Right lobe of liver (tissue), 6 donors: ENCODE results near the gene DLGAP3. TPM values are rescaled to one million over a fixed set of nuclear protein-coding genes. Genes with fewer than 3 reads are reported as not detected.

Source experiments
- ATAC-seq, 4 donors: fragments of 200-7000 bp; cut with Tn5 transposase; one replicate each; pipeline ENCODE4 v1.9.1; 2020; ENCODE audit warnings: mild to moderate bottlenecking in 4 of 4, moderate library complexity in 4 of 4
- DNase-seq, 3 donors: peaks; one replicate each; pipeline ENCODE4 v3.0.0-alpha.2; 2020
- H3K27ac ChIP-seq, 3 donors: fragments of 200-600 bp; one replicate each; pipeline ENCODE4 v1.8.0; 2022
- H3K27me3 ChIP-seq, 2 donors: fragments of 200-600 bp; one replicate each; pipeline ENCODE4 v1.8.0; 2022
- H3K36me3 ChIP-seq, 4 donors: fragments of 200-600 bp; sonication (generic) in 1 of 4; one replicate each; pipeline versions ENCODE4 v1.5.1 to v1.8.0; 2017 to 2022; ENCODE audit warnings: control low read depth in 1 of 4
- H3K4me1 ChIP-seq, 4 donors: fragments of 200-600 bp; sonication (generic) in 1 of 4; one replicate each; pipeline versions ENCODE4 v1.5.1 to v1.8.0; 2017 to 2022; ENCODE audit warnings: control low read depth in 1 of 4
- H3K4me3 ChIP-seq, 3 donors: fragments of 200-600 bp; one replicate each; pipeline ENCODE4 v1.8.0; 2022
- H3K9me3 ChIP-seq, 4 donors: fragments of 200-600 bp; sonication (generic) in 1 of 4; one replicate each; pipeline versions ENCODE4 v1.5.1 to v1.8.0; 2017 to 2022; ENCODE audit warnings: control low read depth in 1 of 4
- CTCF ChIP-seq, 4 donors: fragments of 200-600 bp in 3 of 4; fragments of 450-650 bp in 1 of 4; IDR thresholded peaks; one replicate each; pipeline versions ENCODE4 v1.5.1 to v1.8.0; 2016 to 2022; ENCODE audit warnings: antibody characterized with exemption in 4 of 4, mild to moderate bottlenecking in 2 of 4
- POLR2A ChIP-seq: fragments of 450-650 bp; IDR thresholded peaks from one replicate; pipeline ENCODE4 v1.6.1; 2017; ENCODE audit warnings: antibody characterized with exemption, mild to moderate bottlenecking
- WGBS: methylation state at CpG from one replicate; pipeline ENCODE4 v1.1.6; 2018; ENCODE audit warnings: low coverage, low lambda C conversion rate; ENCODE audit not compliant: insufficient coverage; ENCODE audit errors: missing lambda C conversion rate; 5-methylcytosine and 5-hydroxymethylcytosine counted together
- intact Hi-C, 2 donors: fragments of 100-400 bp; cut with DNase I; formaldehyde crosslinking; loops; one replicate each; pipeline versions ENCODE4 v1.11.2 to v1.14.1; 2022
- total RNA-seq, 6 experiments: library from RNA; depleted of rRNA in 2 of 6; stranded (reverse); fragments of >200 nt in 2 of 6; fragmentation: NEBNext Ultra II Directional in 3 of 6; extraction: Animal tissue kit (Norgen Biotek cat#: 25700) in 3 of 6; gene quantifications; one replicate each; pipeline versions ENCODE4 v1.1.0 to v1.2.4, GENCODE V29; 2016 to 2023
- donor health status: DM: no; HTN: yes; CAD: no.
- donor health status: DM: no; HTN: no; CAD: no.
- donor health status: DM: no; HTN: no; CAD: no.
- donor health status: DM: no; HTN: yes; CAD: no.
- donor health status: DM: no; HTN: yes; CAD: no.

DLGAP3 gene
- total RNA-seq, 6 experiments from 2014 or later = 0.07 to 0.13 TPM; not detected in 4

GRCh38 chr1:34885405-34886247 is 43.8 kb downstream of the DLGAP3 start:
- Histone ChIP-seq H3K4me3 (peak overlapping the region in 1 of 3 donors; percentile 20), H3K27ac (no peak overlapping the region), H3K36me3 (no peaks in the 10 kb centered on the region), H3K9me3 (no peaks in the 10 kb centered on the region), H3K27me3 (peaks cover 0 to 13% of the 10 kb centered on the region in 2 donors), H3K4me1 (peaks cover 0 to 4% (median 0%) of the 10 kb centered on the region in 4 donors)
- intact Hi-C loops = no loop called here
- TF ChIP-seq CTCF (IDR thresholded peaks at IDR 0.05) (no peak), POLR2A (no peak)
- DNase-seq = no peak
- peak; percentile 43 to 53 (median 48) for ATAC-seq
- WGBS = no CpG with 5 or more reads among the region's 80 CpGs

- H3K36me3 ChIP-seq = no peaks in the 10 kb centered on the region
- DNase-seq = no peak
- 12% methylated on average over 11 of the region's 19 CpGs for WGBS
- no peak overlapping the region for H3K27ac ChIP-seq
- H3K9me3 ChIP-seq = no peaks in the 10 kb centered on the region
- TF ChIP-seq CTCF (IDR thresholded peaks at IDR 0.05) = peak; percentile 18 to 29 (median 26)
- no peak for TF ChIP-seq POLR2A
- H3K27me3 ChIP-seq = peaks cover 0 to 13% of the 10 kb centered on the region in 2 donors
- no peak overlapping the region for H3K4me3 ChIP-seq
- peaks cover 0 to 4% (median 0%) of the 10 kb centered on the region in 4 donors for H3K4me1 ChIP-seq
- intact Hi-C loops = no loop called here
- ATAC-seq = peak; percentile 52 to 64 (median 61)
These were observed 44.5 kb downstream of the DLGAP3 start for GRCh38 chr1:34884961-34885360.

GRCh38 chr1:34884536-34884935 is 44.9 kb downstream of the DLGAP3 start:
- DNase-seq (no peak), ATAC-seq (no peak)
- WGBS = 60% methylated on average over 2 of the region's 3 CpGs
- no peak for TF ChIP-seq POLR2A
- TF ChIP-seq CTCF (IDR thresholded peaks at IDR 0.05) = no peak
- Histone ChIP-seq H3K9me3 (no peaks in the 10 kb centered on the region), H3K4me3 (no peak overlapping the region), H3K27ac (no peak overlapping the region), H3K36me3 (no peaks in the 10 kb centered on the region), H3K27me3 (peaks cover 0 to 13% of the 10 kb centered on the region in 2 donors), H3K4me1 (peaks cover 0 to 4% (median 0%) of the 10 kb centered on the region in 4 donors)
- intact Hi-C loops = no loop called here

GRCh38 chr1:34879230-34879629 is 50.2 kb downstream of the DLGAP3 start:
- WGBS = 65% methylated on average over 6 of the region's 9 CpGs
- intact Hi-C loops = no loop called here
- Histone ChIP-seq H3K36me3 (no peaks in the 10 kb centered on the region), H3K27me3 (peaks cover 3 to 4% of the 10 kb centered on the region in 2 donors), H3K4me1 (no peaks in the 10 kb centered on the region), H3K27ac (no peak overlapping the region), H3K4me3 (no peak overlapping the region), H3K9me3 (no peaks in the 10 kb centered on the region)
- ATAC-seq (no peak), DNase-seq (no peak)
- TF ChIP-seq CTCF (IDR thresholded peaks at IDR 0.05) (no peak), POLR2A (no peak)
